Testis (tissue), 2 donors: Measurements from ENCODE around the gene CEP85.

Experiments used
- CTCF ChIP-seq, 3 experiments: fragments of 450-650 bp in 2 of 3; fragments of 200-600 bp in 1 of 3; sonication (generic) in 1 of 3; IDR thresholded peaks; one replicate each; pipeline ENCODE4 v1.5.1; 2016 to 2019; ENCODE audit warnings: antibody characterized with exemption in 3 of 3, mild to moderate bottlenecking in 2 of 3, moderate library complexity in 1 of 3
- POLR2A ChIP-seq: fragments of 450-650 bp; IDR thresholded peaks from one replicate; pipeline ENCODE4 v1.6.1; 2017; ENCODE audit warnings: antibody characterized with exemption, mild to moderate bottlenecking, moderate library complexity

GRCh38 chr1:26197301-26197700 is 36.7 kb upstream of the CEP85 start:
- no peak for TF ChIP-seq POLR2A
- no peak for TF ChIP-seq CTCF (IDR thresholded peaks at IDR 0.05)
